ENCODE results near the gene ARFGAP1. TPM values are rescaled to one million over a fixed set of nuclear protein-coding genes. Genes with fewer than 3 reads are reported as not detected.
"Not testable (repeated sequence)": the region's sequence is repeated elsewhere in the genome, so short reads cannot be mapped to it uniquely, and the experiment has no call there.

Gene ARFGAP1
- total RNA-seq, 1 experiment from 2014 or later: 79.6 TPM

- peak; percentile 69 for DNase-seq (ENCODE audit: low read depth)
These were observed 18.3 kb downstream of the ARFGAP1 start for GRCh38 chr20:63290677-63291472.

- no peak for DNase-seq (ENCODE audit: low read depth)
These were observed 19.2 kb downstream of the ARFGAP1 start for GRCh38 chr20:63291811-63292210.

GRCh38 chr20:63292292-63292701 lies 19.7 kb downstream of the ARFGAP1 start:
- DNase-seq (ENCODE audit: low read depth): no peak

- DNase-seq (ENCODE audit: low read depth): no peak
These were observed 20.3 kb downstream of the ARFGAP1 start, which contains the start of gene COL20A1 for GRCh38 chr20:63292904-63293303. COL20A1 (plus strand) TSS chr20:63293186; CDS start chr20:63295108, 1,922 bp downstream.

GRCh38 chr20:63293456-63293855 lies 20.8 kb downstream of the ARFGAP1 start:
- no peak for DNase-seq (ENCODE audit: low read depth)

GRCh38 chr20:63293871-63294535 lies 21.4 kb downstream of the ARFGAP1 start:
- no peak for DNase-seq (ENCODE audit: low read depth)

GRCh38 chr20:63294536-63294900 lies 21.9 kb downstream of the ARFGAP1 start:
- no peak for DNase-seq (ENCODE audit: low read depth)

GRCh38 chr20:63295018-63295417 lies 22.4 kb downstream of the ARFGAP1 start:
- DNase-seq (ENCODE audit: low read depth): no peak

- no peak for DNase-seq (ENCODE audit: low read depth)
These were observed 22.8 kb downstream of the ARFGAP1 start for GRCh38 chr20:63295422-63295821.

- DNase-seq (ENCODE audit: low read depth): no peak
These were observed 23.2 kb downstream of the ARFGAP1 start for GRCh38 chr20:63295846-63296245.

- DNase-seq (ENCODE audit: low read depth): no peak
These were observed 24.1 kb downstream of the ARFGAP1 start for GRCh38 chr20:63296531-63297299.

GRCh38 chr20:63297371-63297781 lies 24.8 kb downstream of the ARFGAP1 start:
- no peak for DNase-seq (ENCODE audit: low read depth)

GRCh38 chr20:63297796-63298572 lies 25.4 kb downstream of the ARFGAP1 start:
- DNase-seq (ENCODE audit: low read depth): no peak

GRCh38 chr20:63298731-63299312 lies 26.2 kb downstream of the ARFGAP1 start:
- no peak for DNase-seq (ENCODE audit: low read depth)

- no peak for DNase-seq (ENCODE audit: low read depth)
These were observed 29.1 kb downstream of the ARFGAP1 start for GRCh38 chr20:63301671-63302070.

- no peak for DNase-seq (ENCODE audit: low read depth)
These were observed 30.6 kb downstream of the ARFGAP1 start for GRCh38 chr20:63303095-63303666.

GRCh38 chr20:63305393-63305792 lies 32.8 kb downstream of the ARFGAP1 start:
- no peak for DNase-seq (ENCODE audit: low read depth)

- DNase-seq (ENCODE audit: low read depth): not testable (repeated sequence)
These were observed 33.5 kb downstream of the ARFGAP1 start for GRCh38 chr20:63305933-63306672.

- DNase-seq (ENCODE audit: low read depth): no peak
These were observed 34.3 kb downstream of the ARFGAP1 start for GRCh38 chr20:63306673-63307537.
